Peyer's patch (tissue), 4 donors: ENCODE data around the gene CNTNAP4.

Source experiments
- CTCF ChIP-seq, 6 experiments: fragments of 450-650 bp in 4 of 6; fragments of 200-600 bp in 2 of 6; sonication (generic) in 1 of 6; IDR thresholded peaks; one replicate each; pipeline ENCODE4 v1.5.1; 2017 to 2019; ENCODE audit warnings: antibody characterized with exemption in 6 of 6, mild to moderate bottlenecking in 3 of 6, moderate library complexity in 1 of 6
- POLR2A ChIP-seq, 2 donors: fragments of 450-650 bp; IDR thresholded peaks; one replicate each; pipeline ENCODE4 v1.5.1; 2017; ENCODE audit warnings: antibody characterized with exemption in 2 of 2, mild to moderate bottlenecking in 2 of 2, moderate library complexity in 2 of 2

GRCh38 chr16:76583466-76583865 is 306.3 kb downstream of the CNTNAP4 start:
- TF ChIP-seq CTCF (IDR thresholded peaks at IDR 0.05) (no peak), POLR2A (IDR thresholded peaks at IDR 0.05) (no peak)
